ENCODE data around the gene NUCB1.

Gene NUCB1

DNA sequence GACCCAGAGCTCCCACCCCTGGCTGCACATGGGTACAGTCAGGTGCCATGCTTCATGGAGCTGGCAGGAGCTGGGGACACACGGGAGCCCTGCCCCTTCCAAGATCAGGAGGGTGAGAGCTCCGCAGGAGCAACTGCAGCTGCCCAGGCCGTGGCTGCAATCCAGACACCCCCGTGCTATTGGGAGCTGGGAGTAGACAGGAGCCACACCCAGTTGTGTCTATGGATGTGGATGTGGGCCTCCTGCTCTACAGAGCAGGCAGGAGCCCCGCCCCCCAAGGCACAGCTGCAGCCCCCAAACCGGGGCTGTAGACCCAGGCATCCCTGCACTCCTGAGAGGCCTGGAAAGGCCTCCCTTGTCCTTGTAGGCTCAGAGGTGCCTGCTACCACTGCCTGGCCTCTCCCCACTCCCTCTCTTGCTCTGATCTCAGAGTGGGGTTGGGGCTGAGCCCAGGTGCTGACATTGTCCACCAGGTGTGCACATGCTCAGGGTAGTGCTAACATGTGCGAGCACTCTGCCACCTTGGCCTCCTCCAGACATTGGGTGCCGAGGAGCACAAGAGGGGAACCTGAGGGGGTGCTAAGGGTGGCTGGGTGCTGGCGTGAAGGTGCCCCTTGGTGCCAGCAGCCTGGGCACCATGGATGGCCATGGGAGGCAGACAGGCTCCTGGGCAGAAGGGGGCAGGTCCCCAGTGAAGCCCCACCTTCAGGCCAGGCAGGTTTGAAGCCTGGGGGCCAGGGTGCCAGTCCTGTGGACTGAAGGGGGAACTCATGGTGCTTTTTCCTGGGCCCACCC is 46.5 kb downstream of the NUCB1 start:
- Histone ChIP-seq H3F3A (ENCODE audit: insufficient read depth) (no peaks in the 10 kb centered on the region), H4K20me1 (ENCODE audit: low read depth, low read length) (no peaks in the 10 kb centered on the region), H3K9me2 (replicated peaks; ENCODE audit: insufficient read depth, low read length) (no peaks in the 10 kb centered on the region), H3K9me3 (ENCODE audit: insufficient read depth, low read length) (peaks cover 21% of the 10 kb centered on the region; the same call in 1 of the 2 replicates), H2AFZ (ENCODE audit: low read depth, low read length, severe bottlenecking) (no peak overlapping the region), H3K9ac (ENCODE audit: low read length) (no peak overlapping the region), H3K4me3 (ENCODE audit: insufficient read depth, low read length, poor library complexity, severe bottlenecking) (no peak overlapping the region), H3K27ac (ENCODE audit: low read depth, low read length) (no peak overlapping the region), H3K36me3 (ENCODE audit: low read length) (no peaks in the 10 kb centered on the region), H3K4me2 (ENCODE audit: low read depth, low read length, poor library complexity, severe bottlenecking) (no peak overlapping the region), H3K27me3 (ENCODE audit: low read length) (no peaks in the 10 kb centered on the region), H3K79me2 (ENCODE audit: insufficient read depth, low read length) (no peaks in the 10 kb centered on the region)
- no peak for TF ChIP-seq CTCF (IDR thresholded peaks at IDR 0.05; ENCODE audit: insufficient read depth, low read length, poor library complexity, severe bottlenecking)
- TF ChIP-seq EZH2phosphoT487 (conservative IDR thresholded peaks at IDR 0.05; ENCODE audit: low read length) = no peak

DNA sequence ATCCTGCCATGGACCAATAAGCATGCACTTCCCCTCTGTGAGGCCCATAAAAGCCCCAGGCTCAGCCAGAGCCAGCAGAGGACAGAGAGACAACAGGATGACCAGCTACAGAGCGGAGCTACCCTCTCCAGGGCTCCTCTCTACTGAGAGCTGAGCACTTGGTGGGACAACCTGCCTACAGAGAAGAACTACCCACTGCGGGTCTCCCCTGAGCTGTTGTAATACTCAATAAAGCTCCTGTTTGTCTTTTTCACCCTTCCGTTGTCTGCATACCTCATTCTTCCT is 47.1 kb downstream of the NUCB1 start:
- Histone ChIP-seq H3K4me3 (ENCODE audit: insufficient read depth, low read length, poor library complexity, severe bottlenecking) (no peak overlapping the region), H3F3A (ENCODE audit: insufficient read depth) (no peaks in the 10 kb centered on the region), H3K9me2 (replicated peaks; ENCODE audit: insufficient read depth, low read length) (no peaks in the 10 kb centered on the region), H3K36me3 (ENCODE audit: low read length) (no peaks in the 10 kb centered on the region), H3K27me3 (ENCODE audit: low read length) (no peaks in the 10 kb centered on the region), H3K27ac (ENCODE audit: low read depth, low read length) (no peak overlapping the region), H4K20me1 (ENCODE audit: low read depth, low read length) (no peaks in the 10 kb centered on the region), H3K79me2 (ENCODE audit: insufficient read depth, low read length) (no peaks in the 10 kb centered on the region), H3K9me3 (ENCODE audit: insufficient read depth, low read length) (peaks cover 21% of the 10 kb centered on the region; the same call in 1 of the 2 replicates), H3K9ac (ENCODE audit: low read length) (no peak overlapping the region), H3K4me2 (ENCODE audit: low read depth, low read length, poor library complexity, severe bottlenecking) (no peak overlapping the region), H2AFZ (ENCODE audit: low read depth, low read length, severe bottlenecking) (no peak overlapping the region)
- TF ChIP-seq EZH2phosphoT487 (conservative IDR thresholded peaks at IDR 0.05; ENCODE audit: low read length) (no peak), CTCF (IDR thresholded peaks at IDR 0.05; ENCODE audit: insufficient read depth, low read length, poor library complexity, severe bottlenecking) (no peak)

DNA sequence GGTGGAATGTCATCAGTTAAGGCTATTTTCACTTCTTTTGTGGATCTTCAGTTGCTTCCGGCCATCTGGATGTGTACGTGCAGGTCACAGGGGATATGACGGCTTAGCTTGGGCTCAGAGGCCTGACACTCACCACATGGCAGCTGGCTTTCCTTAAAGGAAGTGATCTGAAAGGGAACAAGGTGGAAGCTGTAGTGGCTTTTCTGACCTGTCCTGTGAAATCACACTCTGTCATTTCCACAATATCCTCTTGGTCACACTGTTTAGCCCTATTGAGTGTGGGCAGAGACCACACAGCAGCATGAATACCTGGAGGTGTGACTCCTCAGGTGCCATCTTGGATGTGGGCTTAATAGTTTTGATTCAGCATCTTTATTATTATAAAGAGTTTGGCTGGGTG is 50.0 kb downstream of the NUCB1 start:
- H3K9ac ChIP-seq (ENCODE audit: low read length) = no peak overlapping the region
- H3K79me2 ChIP-seq (ENCODE audit: insufficient read depth, low read length) = peaks cover 5% of the 10 kb centered on the region
- H3K4me2 ChIP-seq (ENCODE audit: low read depth, low read length, poor library complexity, severe bottlenecking) = no peak overlapping the region
- no peaks in the 10 kb centered on the region for H3K9me2 ChIP-seq (replicated peaks; ENCODE audit: insufficient read depth, low read length)
- no peak overlapping the region for H2AFZ ChIP-seq (ENCODE audit: low read depth, low read length, severe bottlenecking)
- no peaks in the 10 kb centered on the region for H3F3A ChIP-seq (ENCODE audit: insufficient read depth)
- H3K27ac ChIP-seq (ENCODE audit: low read depth, low read length) = no peak overlapping the region
- no peak for TF ChIP-seq EZH2phosphoT487 (conservative IDR thresholded peaks at IDR 0.05; ENCODE audit: low read length)
- TF ChIP-seq CTCF (IDR thresholded peaks at IDR 0.05; ENCODE audit: insufficient read depth, low read length, poor library complexity, severe bottlenecking) = no peak
- H3K36me3 ChIP-seq (ENCODE audit: low read length) = no peaks in the 10 kb centered on the region
- H3K9me3 ChIP-seq (ENCODE audit: insufficient read depth, low read length) = peaks cover 21% of the 10 kb centered on the region; the same call in 1 of the 2 replicates
- H4K20me1 ChIP-seq (ENCODE audit: low read depth, low read length) = no peaks in the 10 kb centered on the region
- no peaks in the 10 kb centered on the region for H3K27me3 ChIP-seq (ENCODE audit: low read length)
- no peak overlapping the region for H3K4me3 ChIP-seq (ENCODE audit: insufficient read depth, low read length, poor library complexity, severe bottlenecking)
